ENCODE results near the gene SRM. TPM values are rescaled to one million over a fixed set of nuclear protein-coding genes. Genes with fewer than 3 reads are reported as not detected.
"Not testable (repeated sequence)": the region's sequence is repeated elsewhere in the genome, so short reads cannot be mapped to it uniquely, and the experiment has no call there.

The SRM gene
- total RNA-seq, 2 experiments from 2014 or later: 65.2 to 208 TPM

- Histone ChIP-seq H3K4me3 (ENCODE audit: low read depth, low read length, poor library complexity, severe bottlenecking) (no peak overlapping the region), H4K20me1 (ENCODE audit: insufficient read depth, low read length) (0 out of 2 replicates have a peak, but pooled peaks cover 3% of the 10 kb centered on the region), H3K9me3 (ENCODE audit: low read length) (no peaks in the 10 kb centered on the region), H3K27ac (ENCODE audit: low read depth, low read length, poor library complexity, severe bottlenecking) (peak overlapping the region; percentile 76), H2AFZ (ENCODE audit: low read length) (peak overlapping the region; percentile 64; the same call in 1 of the 2 replicates), H3K9me2 (ENCODE audit: insufficient read depth, low read length) (no peaks in the 10 kb centered on the region), H3K36me3 (ENCODE audit: insufficient read depth, low read length) (peaks cover 31% of the 10 kb centered on the region), H3K4me1 (ENCODE audit: insufficient read depth, low read length, poor library complexity, severe bottlenecking) (peaks cover 37% of the 10 kb centered on the region), H3K4me2 (ENCODE audit: low read length) (peak overlapping the region; percentile 52), H3K79me2 (ENCODE audit: insufficient read depth, low read depth, low read length) (peaks cover 6% of the 10 kb centered on the region; the same call in 1 of the 2 replicates)
- DNase-seq (ENCODE audit: low spot score): peak; percentile 58
- intact Hi-C loops (cut with micrococcal nuclease; ENCODE audit: unreplicated experiment): no loop called here
- BruUV-seq (replicated peaks): TSS peak; percentile 34
- CTCF ChIA-PET (ENCODE audit: unreplicated experiment): interaction anchor here (0.5 to 0.6 kb wide), 2 partner anchors 28 to 80 kb away, joined by 3 to 4 read pairs; no protein-coding TSS in a partner anchor
- POLR2A ChIA-PET: no interaction called here
- TF ChIP-seq CTCF (conservative IDR thresholded peaks at IDR 0.05; ENCODE audit: low read length) (no peak), EZH2phosphoT487 (IDR thresholded peaks at IDR 0.05; ENCODE audit: borderline replicate concordance, low read depth, low read length) (no peak)
Measured at GRCh38 chr1:11051781-11052511, 7.9 kb downstream of the SRM start.

- H3K9me2 ChIP-seq (ENCODE audit: insufficient read depth, low read length); H3K79me2 ChIP-seq (ENCODE audit: insufficient read depth, low read depth, low read length); intact Hi-C loops (cut with micrococcal nuclease; ENCODE audit: unreplicated experiment); H4K20me1 ChIP-seq (ENCODE audit: insufficient read depth, low read length); H3K9me3 ChIP-seq (ENCODE audit: low read length); H3K4me3 ChIP-seq (ENCODE audit: low read depth, low read length, poor library complexity, severe bottlenecking); H3K4me2 ChIP-seq (ENCODE audit: low read length); DNase-seq (ENCODE audit: low spot score); CTCF ChIA-PET (ENCODE audit: unreplicated experiment); BruUV-seq (replicated peaks); POLR2A ChIA-PET: not testable (repeated sequence)
- peaks cover 23% of the 10 kb centered on the region for H3K36me3 ChIP-seq (ENCODE audit: insufficient read depth, low read length)
- peaks cover 37% of the 10 kb centered on the region for H3K4me1 ChIP-seq (ENCODE audit: insufficient read depth, low read length, poor library complexity, severe bottlenecking)
- H3K27ac ChIP-seq (ENCODE audit: low read depth, low read length, poor library complexity, severe bottlenecking): peak overlapping the region; percentile 76
- peak overlapping the region; percentile 64; the same call in 1 of the 2 replicates for H2AFZ ChIP-seq (ENCODE audit: low read length)
Measured at GRCh38 chr1:11051121-11051520, 8.7 kb downstream of the SRM start.

GRCh38 chr1:11046625-11047365 is 13.0 kb downstream of the SRM start, which contains the start of gene MASP2:
Gene MASP2, minus strand, starts transcription at chr1:11047239. Its CDS starts 32 bp downstream, at chr1:11047207.
- no peaks in the 10 kb centered on the region for H4K20me1 ChIP-seq (ENCODE audit: insufficient read depth, low read length)
- intact Hi-C loops (cut with micrococcal nuclease; ENCODE audit: unreplicated experiment): no loop called here
- ChIA-PET POLR2A (no interaction called here), CTCF (ENCODE audit: unreplicated experiment) (no interaction called here)
- no peak within 1 kb of the TSS for H2AFZ ChIP-seq (ENCODE audit: low read length)
- no peaks in the 10 kb centered on the region for H3K79me2 ChIP-seq (ENCODE audit: insufficient read depth, low read depth, low read length)
- DNase-seq (ENCODE audit: low spot score): no peak
- H3K27ac ChIP-seq (ENCODE audit: low read depth, low read length, poor library complexity, severe bottlenecking): no peak within 1 kb of the TSS
- no peak within 1 kb of the TSS for H3K4me2 ChIP-seq (ENCODE audit: low read length)
- TF ChIP-seq CTCF (conservative IDR thresholded peaks at IDR 0.05; ENCODE audit: low read length) (no peak), EZH2phosphoT487 (IDR thresholded peaks at IDR 0.05; ENCODE audit: borderline replicate concordance, low read depth, low read length) (no peak)
- peaks cover 7% of the 10 kb centered on the region for H3K4me1 ChIP-seq (ENCODE audit: insufficient read depth, low read length, poor library complexity, severe bottlenecking)
- no TSS peak for BruUV-seq (replicated peaks)
- H3K36me3 ChIP-seq (ENCODE audit: insufficient read depth, low read length): no peaks in the 10 kb centered on the region
- no peaks in the 10 kb centered on the region for H3K9me3 ChIP-seq (ENCODE audit: low read length)
- H3K4me3 ChIP-seq (ENCODE audit: low read depth, low read length, poor library complexity, severe bottlenecking): no peak within 1 kb of the TSS
- H3K9me2 ChIP-seq (ENCODE audit: insufficient read depth, low read length): no peaks in the 10 kb centered on the region

Measured in OCI-LY7 (cell line).